Activated CD8-positive, alpha-beta memory T cell treated with anti-CD3 and anti-CD28 coated beads, Interleukin-2, amount 50 U/mL, for 48 hours (primary cell): ENCODE data around the gene CDH15.

ENCODE experiments used
- DNase-seq: peaks from one replicate; pipeline ENCODE4 v3.0.0-alpha.2; 2020

The CDH15 gene

GRCh38 chr16:89200850-89201411 lies 29.4 kb downstream of the CDH15 start:
- no peak for DNase-seq

- peak; percentile 90 for DNase-seq
Measured at GRCh38 chr16:89201439-89202377, 30.2 kb downstream of the CDH15 start.

- DNase-seq, result no peak
Measured at GRCh38 chr16:89202422-89203215, 31.1 kb downstream of the CDH15 start.

GRCh38 chr16:89207993-89208392 lies 36.4 kb downstream of the CDH15 start:
- DNase-seq, result no peak

GRCh38 chr16:89209522-89210044 lies 38.0 kb downstream of the CDH15 start:
- no peak for DNase-seq

GRCh38 chr16:89210165-89210903 lies 38.8 kb downstream of the CDH15 start:
- DNase-seq, result no peak

GRCh38 chr16:89210904-89211515 lies 39.5 kb downstream of the CDH15 start:
- DNase-seq, result no peak

- peak; percentile 85 for DNase-seq
Measured at GRCh38 chr16:89216315-89217137, 45.0 kb downstream of the CDH15 start.

GRCh38 chr16:89217138-89217387 lies 45.5 kb downstream of the CDH15 start:
- DNase-seq, result no peak

- DNase-seq, result peak; percentile 87
Measured at GRCh38 chr16:89217388-89218191, 46.0 kb downstream of the CDH15 start, which contains the start of gene ZNF778. TSS of gene ZNF778 (plus strand) at chr16:89217703. CDS start at chr16:89221128, 3,425 bp downstream.

GRCh38 chr16:89219365-89219764 lies 47.8 kb downstream of the CDH15 start:
- DNase-seq, result no peak

- DNase-seq, result no peak
Measured at GRCh38 chr16:89221604-89222003, 50.1 kb downstream of the CDH15 start.

GRCh38 chr16:89222931-89223330 lies 51.4 kb downstream of the CDH15 start:
- no peak for DNase-seq

GRCh38 chr16:89224665-89225064 lies 53.1 kb downstream of the CDH15 start:
- no peak for DNase-seq

- no peak for DNase-seq
Measured at GRCh38 chr16:89230255-89230654, 58.7 kb downstream of the CDH15 start.

- DNase-seq, result no peak
Measured at GRCh38 chr16:89232107-89232506, 60.6 kb downstream of the CDH15 start.

GRCh38 chr16:89233678-89234490 lies 62.3 kb downstream of the CDH15 start:
- no peak for DNase-seq

- DNase-seq, result no peak
Measured at GRCh38 chr16:89237733-89238132, 66.2 kb downstream of the CDH15 start.

GRCh38 chr16:89241187-89242007 lies 69.8 kb downstream of the CDH15 start:
- peak; percentile 86 for DNase-seq
